Measurements from ENCODE around the gene F12. TPM values are rescaled to one million over a fixed set of nuclear protein-coding genes. Genes with fewer than 3 reads are reported as not detected.

F12 gene
- total RNA-seq, 1 experiment from 2014 or later, result not detected

- Histone ChIP-seq H3K9me3 (ENCODE audit: low read depth, low read length, poor library complexity, severe bottlenecking) (no peaks in the 10 kb centered on the region), H3K27me3 (replicated peaks; ENCODE audit: insufficient read depth, low read depth, low read length, poor library complexity) (no peaks in the 10 kb centered on the region), H3K36me3 (ENCODE audit: insufficient read depth, low read length, poor library complexity, severe bottlenecking) (no peaks in the 10 kb centered on the region), H3K4me3 (ENCODE audit: low read depth, low read length, poor library complexity, severe bottlenecking) (no peak overlapping the region), H3K4me1 (ENCODE audit: insufficient read depth, low read length, poor library complexity, severe bottlenecking) (peaks cover 3% of the 10 kb centered on the region), H3K27ac (ENCODE audit: low read depth, low read length, poor library complexity, severe bottlenecking) (no peak overlapping the region)
- no TSS peak for BruUV-seq (replicated peaks)
- ChIA-PET POLR2A (ENCODE audit: low non-redundant PET) (interaction anchor here (0.7 kb wide), 1 partner anchor 86 kb away, joined by 4 read pairs; no protein-coding TSS in a partner anchor), CTCF (no interaction called here)
- no peak for DNase-seq (ENCODE audit: low spot score)
- no peak for TF ChIP-seq CTCF (conservative IDR thresholded peaks at IDR 0.05; ENCODE audit: low read depth, low read length)
- TF ChIP-seq EZH2 (IDR thresholded peaks at IDR 0.05; ENCODE audit: borderline replicate concordance, low read depth, low read length, poor library complexity, severe bottlenecking), result no peak
- intact Hi-C loops (cut with micrococcal nuclease; ENCODE audit: unreplicated experiment), result no loop called here
These were observed 51.0 kb downstream of the F12 start for GRCh38 chr5:177358370-177358819.

- TF ChIP-seq EZH2 (IDR thresholded peaks at IDR 0.05; ENCODE audit: borderline replicate concordance, low read depth, low read length, poor library complexity, severe bottlenecking), result no peak
- TF ChIP-seq CTCF (conservative IDR thresholded peaks at IDR 0.05; ENCODE audit: low read depth, low read length), result no peak
- CTCF ChIA-PET, result no interaction called here
- H3K27ac ChIP-seq (ENCODE audit: low read depth, low read length, poor library complexity, severe bottlenecking), result no peak within 1 kb of the TSS
- H3K4me1 ChIP-seq (ENCODE audit: insufficient read depth, low read length, poor library complexity, severe bottlenecking), result no peaks in the 10 kb centered on the region
- peak within 1 kb of the TSS; percentile 19 for H3K4me3 ChIP-seq (ENCODE audit: low read depth, low read length, poor library complexity, severe bottlenecking)
- H3K27me3 ChIP-seq (replicated peaks; ENCODE audit: insufficient read depth, low read depth, low read length, poor library complexity), result no peaks in the 10 kb centered on the region
- no TSS peak for BruUV-seq (replicated peaks)
- peak; percentile 18 for DNase-seq (ENCODE audit: low spot score)
- intact Hi-C loops (cut with micrococcal nuclease; ENCODE audit: unreplicated experiment), result no loop called here
- H3K9me3 ChIP-seq (ENCODE audit: low read depth, low read length, poor library complexity, severe bottlenecking), result no peaks in the 10 kb centered on the region
- POLR2A ChIA-PET (ENCODE audit: low non-redundant PET), result no interaction called here
- H3K36me3 ChIP-seq (ENCODE audit: insufficient read depth, low read length, poor library complexity, severe bottlenecking), result no peaks in the 10 kb centered on the region
These were observed 51.7 kb downstream of the F12 start, which contains the start of gene RGS14 for GRCh38 chr5:177357459-177358351. Gene RGS14, plus strand, starts transcription at chr5:177357924. Its CDS starts 101 bp downstream, at chr5:177358025.

- DNase-seq (ENCODE audit: low spot score), result no peak
- H3K4me1 ChIP-seq (ENCODE audit: insufficient read depth, low read length, poor library complexity, severe bottlenecking), result peaks cover 1% of the 10 kb centered on the region
- BruUV-seq (replicated peaks), result no TSS peak
- no peak for TF ChIP-seq EZH2 (IDR thresholded peaks at IDR 0.05; ENCODE audit: borderline replicate concordance, low read depth, low read length, poor library complexity, severe bottlenecking)
- TF ChIP-seq CTCF (conservative IDR thresholded peaks at IDR 0.05; ENCODE audit: low read depth, low read length), result no peak
- H3K27ac ChIP-seq (ENCODE audit: low read depth, low read length, poor library complexity, severe bottlenecking), result no peak overlapping the region
- no peaks in the 10 kb centered on the region for H3K36me3 ChIP-seq (ENCODE audit: insufficient read depth, low read length, poor library complexity, severe bottlenecking)
- H3K9me3 ChIP-seq (ENCODE audit: low read depth, low read length, poor library complexity, severe bottlenecking), result no peaks in the 10 kb centered on the region
- H3K4me3 ChIP-seq (ENCODE audit: low read depth, low read length, poor library complexity, severe bottlenecking), result no peak overlapping the region
- H3K27me3 ChIP-seq (replicated peaks; ENCODE audit: insufficient read depth, low read depth, low read length, poor library complexity), result no peaks in the 10 kb centered on the region
- POLR2A ChIA-PET (ENCODE audit: low non-redundant PET), result no interaction called here
- intact Hi-C loops (cut with micrococcal nuclease; ENCODE audit: unreplicated experiment), result no loop called here
- CTCF ChIA-PET, result no interaction called here
These were observed 52.3 kb downstream of the F12 start for GRCh38 chr5:177357146-177357458.

All from A673 (cell line).